HepG2 (cell line): ENCODE data around the gene MYEOV. TPM values are rescaled to one million over a fixed set of nuclear protein-coding genes. Genes with fewer than 3 reads are reported as not detected.

ENCODE experiments used
- ATAC-seq: fragments of 200-7000 bp; cut with Tn5 transposase; 3 replicates; pipeline ENCODE4 v1.9.1; 2020; ENCODE audit warnings: mild to moderate bottlenecking, moderate library complexity
- BruUV-seq: library from RNA; stranded (reverse); fragments of 400-500 nt; replicated peaks from 2 replicates; lab custom pipeline; 2021; lab: Mats Ljungman, UMichigan
- CTCF ChIA-PET: fragments of 300-600 bp; formaldehyde crosslinking; extraction: SDS; loops from one replicate; lab custom pipeline; 2021; ENCODE audit warnings: low total read pairs, inconsistent platforms, low intra/inter-chr PET ratio; lab: Yijun Ruan, JAX
- POLR2A ChIA-PET: fragments of 350-600 bp; sonication (Branson Sonifier 250); formaldehyde crosslinking; loops from one replicate; lab custom pipeline; 2020; ENCODE audit warnings: antibody characterized with exemption, inconsistent platforms; lab: Yijun Ruan, JAX
- DNase-seq: peaks from one replicate; pipeline ENCODE4 v3.0.0-alpha.2; 2015; ENCODE audit warnings: low spot score
- FAIRE-seq: peaks from 3 replicates; lab custom pipeline; 2011; peaks lifted over from hg19 to GRCh38; lab: Jason Lieb, UNC
- H2AFZ ChIP-seq: one replicate; pipeline ENCODE4 v1.6.1; 2011; ENCODE audit warnings: low read length, inconsistent platforms
- H3K27ac ChIP-seq: fragments of 300-600 bp; 3 replicates; pipeline ENCODE4 v1.8.0; 2011; ENCODE audit warnings: mixed run types, mild to moderate bottlenecking, mixed read lengths, low read length, inconsistent platforms; ENCODE audit not compliant: insufficient read depth; ENCODE audit errors: extremely low read length
- H3K27me3 ChIP-seq, 2 experiments: fragments of 200-600 bp in 1 of 2; 2 replicates in 1 of 2; 3 replicates in 1 of 2; pipeline versions ENCODE4 v1.6.0 to v1.8.0; 2011; ENCODE audit warnings: low read length in 2 of 2, mild to moderate bottlenecking in 2 of 2, moderate library complexity in 2 of 2, inconsistent platforms in 1 of 2; ENCODE audit not compliant: insufficient read depth in 2 of 2, control insufficient read depth in 1 of 2
- H3K36me3 ChIP-seq, 2 experiments: fragments of 200-600 bp in 1 of 2; replicated peaks in 1 of 2; 2 replicates in 1 of 2; 3 replicates in 1 of 2; pipeline versions ENCODE4 v1.5.1 to v1.8.0; 2011; ENCODE audit warnings: low read length in 2 of 2, inconsistent platforms in 1 of 2; ENCODE audit not compliant: insufficient read depth in 2 of 2, control insufficient read depth in 1 of 2
- H3K4me1 ChIP-seq: 2 replicates; pipeline ENCODE4 v1.5.1; 2012; ENCODE audit warnings: low read length, inconsistent platforms; ENCODE audit not compliant: insufficient read depth
- H3K4me2 ChIP-seq: 2 replicates; pipeline ENCODE4 v1.6.0; 2011; ENCODE audit warnings: low read depth, low read length, inconsistent platforms
- H3K4me3 ChIP-seq, 3 experiments: fragments of 200-600 bp in 1 of 3; sonication (generic), shearing (Covaris generic) in 1 of 3; replicated peaks in 1 of 3; 2 replicates each; pipeline ENCODE4 v1.5.1; 2011 to 2016; ENCODE audit warnings: low read length in 3 of 3, inconsistent platforms in 2 of 3, low read depth in 2 of 3, mild to moderate bottlenecking in 2 of 3, control low read depth in 1 of 3, mixed read lengths in 1 of 3; ENCODE audit not compliant: insufficient read depth in 1 of 3
- H3K79me2 ChIP-seq: one replicate; pipeline ENCODE4 v1.6.1; 2011; ENCODE audit warnings: low read length, inconsistent platforms; ENCODE audit not compliant: insufficient read depth
- H3K9ac ChIP-seq: 2 replicates; pipeline ENCODE4 v1.6.0; 2011; ENCODE audit warnings: mild to moderate bottlenecking, low read depth, low read length, inconsistent platforms; ENCODE audit not compliant: insufficient read depth
- H3K9me3 ChIP-seq: 2 replicates; pipeline ENCODE4 v1.5.1; 2012; ENCODE audit warnings: mild to moderate bottlenecking, low read length
- H4K20me1 ChIP-seq: 2 replicates; pipeline ENCODE4 v1.6.0; 2011; ENCODE audit warnings: inconsistent platforms, mild to moderate bottlenecking, low read length, moderate library complexity; ENCODE audit not compliant: insufficient read depth
- CENPBD1 ChIP-seq: sonication (generic); formaldehyde crosslinking; IDR thresholded peaks from 2 replicates; pipeline ENCODE4 v1.8.0; 2022; ENCODE audit warnings: missing genetic modification reagents, low read depth, mild to moderate bottlenecking, borderline replicate concordance
- GRHL1 ChIP-seq: sonication (generic); formaldehyde crosslinking; conservative IDR thresholded peaks from 2 replicates; pipeline ENCODE4 v1.8.0; 2022; ENCODE audit warnings: missing genetic modification reagents
- KDM6A ChIP-seq: IDR thresholded peaks from 2 replicates; pipeline ENCODE4 v1.6.1; 2016; ENCODE audit warnings: low read depth
- MIER2 ChIP-seq: IDR thresholded peaks from 2 replicates; pipeline ENCODE4 v1.6.1; 2016; ENCODE audit warnings: missing biosample characterization, missing genetic modification reagents
- NKX3-1 ChIP-seq: sonication (generic); formaldehyde crosslinking; IDR thresholded peaks from 2 replicates; pipeline ENCODE4 v1.5.0; 2020; ENCODE audit warnings: missing genetic modification reagents
- ZBTB1 ChIP-seq: sonication (generic); formaldehyde crosslinking; IDR thresholded peaks from 2 replicates; pipeline ENCODE4 v1.4.0; 2020; ENCODE audit warnings: missing genetic modification reagents, borderline replicate concordance
- ZEB1 ChIP-seq: IDR thresholded peaks from 2 replicates; pipeline ENCODE4 v1.6.1; 2012; ENCODE audit warnings: mild to moderate bottlenecking, low read depth, inconsistent platforms; ENCODE audit not compliant: insufficient replicate concordance
- ZFYVE20 ChIP-seq: sonication (generic); formaldehyde crosslinking; IDR thresholded peaks from 2 replicates; pipeline ENCODE4 v1.8.0; 2023; ENCODE audit warnings: low read depth, mild to moderate bottlenecking, moderate library complexity, missing genetic modification reagents, borderline replicate concordance
- ZNF17 ChIP-seq: sonication (generic); formaldehyde crosslinking; IDR thresholded peaks from 2 replicates; pipeline ENCODE4 v1.5.0; 2020; ENCODE audit warnings: mild to moderate bottlenecking, missing genetic modification reagents
- ZNF256 ChIP-seq: sonication (generic); formaldehyde crosslinking; conservative IDR thresholded peaks from 2 replicates; pipeline ENCODE4 v1.4.0; 2020; ENCODE audit warnings: missing genetic modification reagents
- ZNF260 ChIP-seq: sonication (generic); formaldehyde crosslinking; IDR thresholded peaks from 2 replicates; pipeline ENCODE4 v1.4.0; 2020; ENCODE audit warnings: missing genetic modification reagents, low read depth, mild to moderate bottlenecking, borderline replicate concordance
- ZSCAN25 ChIP-seq: sonication (generic); formaldehyde crosslinking; IDR thresholded peaks from 2 replicates; pipeline ENCODE4 v1.8.0; 2022; ENCODE audit warnings: mild to moderate bottlenecking, missing genetic modification reagents
- ZSCAN9 ChIP-seq: IDR thresholded peaks from 2 replicates; pipeline ENCODE4 v1.6.1; 2016; ENCODE audit warnings: borderline replicate concordance
- WGBS: methylation state at CpG from one replicate; pipeline ENCODE4 v1.1.6; 2017; ENCODE audit warnings: low lambda C conversion rate; 5-methylcytosine and 5-hydroxymethylcytosine counted together
- in situ Hi-C: cut with HindIII; loops from 2 replicates; pipeline ENCODE4 v1.10.0; 2017; ENCODE audit warnings: low pct_unique_long_range_greater_than_20kb; ENCODE audit not compliant: extremely low pct_ligation_motif_present
- intact Hi-C: fragments of 100-400 bp; cut with micrococcal nuclease; formaldehyde crosslinking; loops from one replicate; pipeline ENCODE4 v1.10.0; 2022; ENCODE audit not compliant: unreplicated experiment
- polyA plus RNA-seq, 8 experiments: library from polyadenylated mRNA; depleted of rRNA in 3 of 8; stranded (reverse) in 7 of 8; unstranded in 1 of 8; fragments of >200 nt; fragmentation: Illumina TruSeq in 4 of 8; extraction: Trizol in 4 of 8; gene quantifications; 2 replicates each; pipeline versions ENCODE4 v1.2.1 to v1.2.3, GENCODE V29; 2011 to 2016; ENCODE audit warnings: low read depth in 4 of 8, missing spikeins in 1 of 8, mixed read lengths in 1 of 8; ENCODE audit not compliant: insufficient read depth in 1 of 8
- total RNA-seq, 5 experiments: library from RNA; depleted of rRNA; stranded (reverse); fragments of >200 nt; fragmentation: Illumina TruSeq; extraction: Trizol; gene quantifications; 2 replicates each; pipeline ENCODE4 v1.2.3, GENCODE V29; 2016; ENCODE audit warnings: low read depth in 1 of 5
- TF ChIP-seq, protein P1 (sequence below): sonication (generic); formaldehyde crosslinking; IDR thresholded peaks from 2 replicates; pipeline ENCODE4 v1.4.0; 2020; ENCODE audit warnings: mild to moderate bottlenecking, missing genetic modification reagents
- TF ChIP-seq, protein P2 (sequence below), 2 experiments: sonication (generic) in 1 of 2; formaldehyde crosslinking in 1 of 2; IDR thresholded peaks; 2 replicates each; pipeline versions ENCODE4 v1.6.1 to v1.9.0; 2014 to 2022; ENCODE audit warnings: antibody characterized with exemption in 1 of 2, borderline replicate concordance in 1 of 2, inconsistent platforms in 1 of 2, low read depth in 1 of 2, missing genetic modification reagents in 1 of 2

MYEOV gene
- total and polyA plus RNA-seq, 2 of the 13 experiments (the other 11 are each of a cell fraction or from before 2014, with no cell fraction given) = 0.33 to 1.8 TPM

DNA sequence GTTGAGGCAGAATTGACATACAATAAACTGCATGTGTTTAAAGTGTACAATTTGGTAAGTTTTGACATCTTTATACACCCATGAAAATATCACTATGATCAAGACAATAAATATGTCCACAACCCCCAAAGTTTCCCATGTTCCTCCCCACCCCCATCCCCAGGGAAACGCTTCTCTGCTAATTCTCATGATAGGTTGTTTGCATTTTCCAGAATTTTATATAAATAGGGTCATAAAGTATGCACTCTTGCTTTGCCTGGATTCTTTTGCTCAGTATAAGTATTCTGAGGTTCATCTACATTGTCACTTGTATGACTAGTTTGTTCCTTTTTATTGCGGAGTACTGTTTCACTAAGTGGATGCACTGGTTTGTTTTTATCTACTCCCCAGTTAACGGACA, 35.6 kb downstream of the MYEOV start:
- no peak overlapping the region for H3K4me3 ChIP-seq
- CTCF ChIA-PET = no interaction called here
- no peak overlapping the region for H3K4me2 ChIP-seq
- no peak overlapping the region for H3K9ac ChIP-seq
- POLR2A ChIA-PET = no interaction called here
- FAIRE-seq (no peak), DNase-seq (no peak), ATAC-seq (no peak)
- H3K9me3 ChIP-seq = no peaks in the 10 kb centered on the region
- H3K27me3 ChIP-seq = peaks cover 0 to 14% of the 10 kb centered on the region in 2 experiments; a peak in 3 of 5 replicates
- no peaks in the 10 kb centered on the region for H3K79me2 ChIP-seq
- WGBS = 18% methylated on average over 3 of the region's 3 CpGs
- no peaks in the 10 kb centered on the region for H4K20me1 ChIP-seq
- no peak overlapping the region for H3K27ac ChIP-seq
- no peaks in the 10 kb centered on the region for H3K4me1 ChIP-seq
- BruUV-seq = no TSS peak
- H2AFZ ChIP-seq = no peak overlapping the region
- H3K36me3 ChIP-seq = no peaks in the 10 kb centered on the region
- intact Hi-C loops (no loop called here), in situ Hi-C loops (no loop called here)
- TF ChIP-seq, protein P1, sequence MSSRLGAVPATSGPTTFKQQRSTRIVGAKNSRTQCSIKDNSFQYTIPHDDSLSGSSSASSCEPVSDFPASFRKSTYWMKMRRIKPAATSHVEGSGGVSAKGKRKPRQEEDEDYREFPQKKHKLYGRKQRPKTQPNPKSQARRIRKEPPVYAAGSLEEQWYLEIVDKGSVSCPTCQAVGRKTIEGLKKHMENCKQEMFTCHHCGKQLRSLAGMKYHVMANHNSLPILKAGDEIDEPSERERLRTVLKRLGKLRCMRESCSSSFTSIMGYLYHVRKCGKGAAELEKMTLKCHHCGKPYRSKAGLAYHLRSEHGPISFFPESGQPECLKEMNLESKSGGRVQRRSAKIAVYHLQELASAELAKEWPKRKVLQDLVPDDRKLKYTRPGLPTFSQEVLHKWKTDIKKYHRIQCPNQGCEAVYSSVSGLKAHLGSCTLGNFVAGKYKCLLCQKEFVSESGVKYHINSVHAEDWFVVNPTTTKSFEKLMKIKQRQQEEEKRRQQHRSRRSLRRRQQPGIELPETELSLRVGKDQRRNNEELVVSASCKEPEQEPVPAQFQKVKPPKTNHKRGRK (CRISPR knock-in tag) = no peak
- no peak for TF ChIP-seq ZSCAN9 (CRISPR knock-in tag)
- TF ChIP-seq ZNF17 (CRISPR knock-in tag) = no peak
- no peak for TF ChIP-seq ZFYVE20 (CRISPR knock-in tag)
- no peak for TF ChIP-seq KDM6A (CRISPR knock-in tag)
- no peak for TF ChIP-seq MIER2 (CRISPR knock-in tag)
- TF ChIP-seq ZNF256 (CRISPR knock-in tag) = no peak
- no peak for TF ChIP-seq CENPBD1
- TF ChIP-seq ZBTB1 = no peak
- no peak for TF ChIP-seq GRHL1 (CRISPR knock-in tag)
- TF ChIP-seq ZSCAN25 (CRISPR knock-in tag) = no peak
- TF ChIP-seq, protein P2, sequence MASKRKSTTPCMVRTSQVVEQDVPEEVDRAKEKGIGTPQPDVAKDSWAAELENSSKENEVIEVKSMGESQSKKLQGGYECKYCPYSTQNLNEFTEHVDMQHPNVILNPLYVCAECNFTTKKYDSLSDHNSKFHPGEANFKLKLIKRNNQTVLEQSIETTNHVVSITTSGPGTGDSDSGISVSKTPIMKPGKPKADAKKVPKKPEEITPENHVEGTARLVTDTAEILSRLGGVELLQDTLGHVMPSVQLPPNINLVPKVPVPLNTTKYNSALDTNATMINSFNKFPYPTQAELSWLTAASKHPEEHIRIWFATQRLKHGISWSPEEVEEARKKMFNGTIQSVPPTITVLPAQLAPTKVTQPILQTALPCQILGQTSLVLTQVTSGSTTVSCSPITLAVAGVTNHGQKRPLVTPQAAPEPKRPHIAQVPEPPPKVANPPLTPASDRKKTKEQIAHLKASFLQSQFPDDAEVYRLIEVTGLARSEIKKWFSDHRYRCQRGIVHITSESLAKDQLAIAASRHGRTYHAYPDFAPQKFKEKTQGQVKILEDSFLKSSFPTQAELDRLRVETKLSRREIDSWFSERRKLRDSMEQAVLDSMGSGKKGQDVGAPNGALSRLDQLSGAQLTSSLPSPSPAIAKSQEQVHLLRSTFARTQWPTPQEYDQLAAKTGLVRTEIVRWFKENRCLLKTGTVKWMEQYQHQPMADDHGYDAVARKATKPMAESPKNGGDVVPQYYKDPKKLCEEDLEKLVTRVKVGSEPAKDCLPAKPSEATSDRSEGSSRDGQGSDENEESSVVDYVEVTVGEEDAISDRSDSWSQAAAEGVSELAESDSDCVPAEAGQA (IDR thresholded peaks at IDR 0.05; ENCODE audit: low read depth) = no peak
- TF ChIP-seq, protein P2 (CRISPR knock-in tag; IDR thresholded peaks at IDR 0.05; ENCODE audit: borderline replicate concordance) = no peak
- no peak for TF ChIP-seq ZNF260
- TF ChIP-seq NKX3-1 (CRISPR knock-in tag) = no peak
- no peak for TF ChIP-seq ZEB1
